Suprapubic skin (tissue), 4 donors: Measurements from ENCODE around the gene SAA2. TPM values are rescaled to one million over a fixed set of nuclear protein-coding genes. Genes with fewer than 3 reads are reported as not detected.
"Not testable (repeated sequence)": the region's sequence is repeated elsewhere in the genome, so short reads cannot be mapped to it uniquely, and the experiment has no call there.

Experiments
- DNase-seq, 2 donors: peaks; one replicate each; pipeline ENCODE4 v3.0.0-alpha.2; 2019; ENCODE audit warnings: low spot score in 2 of 2
- H3K27ac ChIP-seq: fragments of 200-600 bp; sonication (generic); one replicate; pipeline ENCODE4 v1.5.1; 2019
- H3K27me3 ChIP-seq: fragments of 200-600 bp; sonication (generic); one replicate; pipeline ENCODE4 v1.5.1; 2019
- H3K36me3 ChIP-seq: fragments of 200-600 bp; sonication (generic); one replicate; pipeline ENCODE4 v1.5.1; 2019
- H3K4me1 ChIP-seq: fragments of 200-600 bp; sonication (generic); one replicate; pipeline ENCODE4 v1.5.1; 2019
- H3K4me3 ChIP-seq: fragments of 200-600 bp; sonication (generic); one replicate; pipeline ENCODE4 v1.5.1; 2019; ENCODE audit warnings: mild to moderate bottlenecking
- H3K9me3 ChIP-seq: fragments of 200-600 bp; sonication (generic); one replicate; pipeline ENCODE4 v1.5.1; 2019
- CTCF ChIP-seq, 2 donors: fragments of 200-600 bp in 1 of 2; fragments of 450-650 bp in 1 of 2; sonication (generic) in 1 of 2; IDR thresholded peaks; one replicate each; pipeline ENCODE4 v1.5.1; 2016 to 2019; ENCODE audit warnings: antibody characterized with exemption in 2 of 2, mild to moderate bottlenecking in 1 of 2, moderate library complexity in 1 of 2
- EP300 ChIP-seq: sonication (generic); formaldehyde crosslinking; IDR thresholded peaks from one replicate; pipeline ENCODE4 v1.6.1; 2017; ENCODE audit warnings: antibody characterized with exemption
- POLR2A ChIP-seq, 2 donors: fragments of 450-650 bp; IDR thresholded peaks; one replicate each; pipeline ENCODE4 v1.6.1; 2017; ENCODE audit warnings: antibody characterized with exemption in 2 of 2, mild to moderate bottlenecking in 2 of 2, moderate library complexity in 2 of 2
- POLR2AphosphoS5 ChIP-seq, 3 donors: sonication (generic); formaldehyde crosslinking; IDR thresholded peaks; one replicate each; pipeline ENCODE4 v1.6.1; 2017; ENCODE audit warnings: antibody characterized with exemption in 3 of 3
- WGBS: methylation state at CpG from one replicate; pipeline ENCODE4 v1.1.5; 2018; 5-methylcytosine and 5-hydroxymethylcytosine counted together
- total RNA-seq, 4 donors: library from RNA; depleted of rRNA; stranded (reverse); fragments of >200 nt; gene quantifications; one replicate each; pipeline ENCODE4 v1.1.0, GENCODE V29; 2016

The SAA2 gene
- total RNA-seq, 4 donors from 2014 or later: 15.0 to 30.4 (median 16.2) TPM; not detected in 1

- no peak within 1 kb of the TSS for H3K27ac ChIP-seq
- WGBS: 15% methylated on average over 7 of the region's 8 CpGs
- no peak for TF ChIP-seq POLR2A (IDR thresholded peaks at IDR 0.05)
- no peak for TF ChIP-seq EP300
- no peak for TF ChIP-seq POLR2AphosphoS5 (IDR thresholded peaks at IDR 0.05)
- TF ChIP-seq CTCF (IDR thresholded peaks at IDR 0.05): no peak
These were observed 17.5 kb upstream of the SAA2 start, which contains the start of gene SAA1 for GRCh38 chr11:18265949-18266348. Gene SAA1 (plus strand): TSS chr11:18266264. CDS start chr11:18266888, 624 bp downstream.

GRCh38 chr11:18264677-18265555 lies 16.4 kb upstream of the SAA2 start:
- Histone ChIP-seq H3K27ac (no peak overlapping the region), H3K4me1 (peaks cover 3% of the 10 kb centered on the region), H3K4me3 (no peak overlapping the region), H3K9me3 (no peaks in the 10 kb centered on the region), H3K36me3 (no peaks in the 10 kb centered on the region), H3K27me3 (no peaks in the 10 kb centered on the region)
- no peak for DNase-seq
- TF ChIP-seq CTCF (IDR thresholded peaks at IDR 0.05) (no peak), POLR2AphosphoS5 (IDR thresholded peaks at IDR 0.05) (no peak), POLR2A (IDR thresholded peaks at IDR 0.05) (no peak), EP300 (no peak)
- WGBS: 75% methylated on average over 1 of the region's 1 CpG

More at GRCh38 chr11:18265949-18266348, 17.5 kb upstream of the SAA2 start, which contains the start of gene SAA1:
- Histone ChIP-seq H3K36me3 (no peaks in the 10 kb centered on the region), H3K27me3 (no peaks in the 10 kb centered on the region), H3K4me3 (no peak within 1 kb of the TSS), H3K9me3 (no peaks in the 10 kb centered on the region), H3K4me1 (peaks cover 3% of the 10 kb centered on the region)
- no peak for DNase-seq

- DNase-seq: no peak
- Histone ChIP-seq H3K27ac (no peak overlapping the region), H3K9me3 (no peaks in the 10 kb centered on the region), H3K36me3 (no peaks in the 10 kb centered on the region), H3K27me3 (no peaks in the 10 kb centered on the region), H3K4me1 (peaks cover 3% of the 10 kb centered on the region), H3K4me3 (no peak overlapping the region)
- TF ChIP-seq CTCF (IDR thresholded peaks at IDR 0.05): no peak
- 84% methylated on average over 4 of the region's 4 CpGs for WGBS
These were observed 15.6 kb upstream of the SAA2 start for GRCh38 chr11:18264035-18264434.

- 60% methylated on average over 8 of the region's 8 CpGs for WGBS
- not testable (repeated sequence) for H3K4me3 ChIP-seq, H3K4me1 ChIP-seq, DNase-seq, H3K27ac ChIP-seq, H3K9me3 ChIP-seq, H3K27me3 ChIP-seq, H3K36me3 ChIP-seq
These were observed 14.3 kb upstream of the SAA2 start for GRCh38 chr11:18262681-18263350.

GRCh38 chr11:18261721-18262120 lies 13.3 kb upstream of the SAA2 start:
- no peaks in the 10 kb centered on the region for H3K9me3 ChIP-seq
- no peak overlapping the region for H3K4me3 ChIP-seq
- DNase-seq: no peak
- peaks cover 3% of the 10 kb centered on the region for H3K4me1 ChIP-seq
- WGBS: 94% methylated on average over 14 of the region's 14 CpGs
- no peak for TF ChIP-seq POLR2A (IDR thresholded peaks at IDR 0.05)
- no peak for TF ChIP-seq EP300
- no peak for TF ChIP-seq POLR2AphosphoS5 (IDR thresholded peaks at IDR 0.05)
- TF ChIP-seq CTCF (IDR thresholded peaks at IDR 0.05): no peak
- no peaks in the 10 kb centered on the region for H3K27me3 ChIP-seq
- no peaks in the 10 kb centered on the region for H3K36me3 ChIP-seq
- H3K27ac ChIP-seq: no peak overlapping the region
